ENCODE data around the gene TBC1D14. TPM values are rescaled to one million over a fixed set of nuclear protein-coding genes. Genes with fewer than 3 reads are reported as not detected.

Gene TBC1D14
- total RNA-seq, 2 donors from 2014 or later: 44.1 to 63.8 TPM

DNA sequence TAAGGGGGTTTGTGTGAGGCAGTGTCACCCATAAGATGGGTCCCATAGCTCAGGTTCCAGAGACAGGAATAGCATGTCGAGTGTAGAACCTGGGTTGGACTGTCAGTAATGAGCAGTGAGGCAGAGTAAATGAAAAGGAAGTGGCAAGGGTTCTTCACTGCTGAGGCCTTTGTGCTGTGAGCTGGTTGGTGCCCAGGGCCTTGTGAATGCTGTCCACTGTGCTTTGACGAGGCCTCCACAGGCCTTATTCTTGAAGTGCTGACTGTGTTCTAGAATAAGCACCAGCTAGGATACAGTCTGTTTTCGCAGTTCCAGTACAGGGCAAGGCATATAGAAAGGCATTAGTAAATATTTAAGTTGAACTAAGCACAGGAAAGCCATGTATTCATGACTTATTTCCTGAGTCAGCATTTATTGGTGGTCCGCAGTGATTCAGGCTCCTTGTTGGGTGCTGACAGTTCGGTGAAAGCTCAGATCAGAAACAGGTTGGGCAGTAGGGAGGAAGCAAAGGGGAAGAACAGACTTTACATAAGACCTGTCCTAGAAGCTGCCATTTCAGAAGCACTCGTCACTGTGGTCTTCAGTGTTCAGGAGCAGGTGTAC, 107.9 kb downstream of the TBC1D14 start:
- H3K27me3 Mint-ChIP-seq: no peaks in the 10 kb centered on the region

DNA sequence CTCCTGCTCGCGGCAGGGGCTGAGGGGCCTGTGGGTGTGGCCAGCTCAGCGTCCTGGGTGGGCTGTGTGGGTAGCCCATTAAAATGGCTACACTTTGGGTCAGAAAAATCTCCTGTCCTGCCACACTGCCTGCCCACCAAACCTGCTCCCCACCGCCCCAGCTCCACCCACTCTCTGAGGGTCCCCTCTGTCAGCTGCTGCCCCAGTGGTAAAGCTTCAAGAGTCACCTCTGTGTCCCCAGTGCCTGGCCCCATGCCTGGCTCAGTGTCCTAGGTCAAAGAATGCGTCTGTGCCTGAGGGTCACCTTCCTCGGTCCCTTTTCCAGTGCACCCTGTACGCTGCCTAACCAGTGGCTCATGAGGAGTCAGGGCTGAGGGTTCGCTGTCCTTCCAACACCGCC, 108.7 kb downstream of the TBC1D14 start:
- Mint-ChIP-seq H3K9me3 (no peaks in the 10 kb centered on the region), H3K27ac (no peak overlapping the region), H3K4me1 (no peaks in the 10 kb centered on the region), H3K4me3 (no peak overlapping the region), H3K27me3 (no peaks in the 10 kb centered on the region), H3K36me3 (ENCODE audit: low read depth) (peaks cover 83% of the 10 kb centered on the region)
- ATAC-seq (replicated peaks): no peak

More for the DNA sequence above, 107.9 kb downstream of the TBC1D14 start:
- H3K4me3 Mint-ChIP-seq: no peak overlapping the region
- H3K36me3 Mint-ChIP-seq (ENCODE audit: low read depth): peaks cover 86% of the 10 kb centered on the region
- no peaks in the 10 kb centered on the region for H3K4me1 Mint-ChIP-seq
- no peak overlapping the region for H3K27ac Mint-ChIP-seq
- ATAC-seq (replicated peaks): no peak
- no peaks in the 10 kb centered on the region for H3K9me3 Mint-ChIP-seq

DNA sequence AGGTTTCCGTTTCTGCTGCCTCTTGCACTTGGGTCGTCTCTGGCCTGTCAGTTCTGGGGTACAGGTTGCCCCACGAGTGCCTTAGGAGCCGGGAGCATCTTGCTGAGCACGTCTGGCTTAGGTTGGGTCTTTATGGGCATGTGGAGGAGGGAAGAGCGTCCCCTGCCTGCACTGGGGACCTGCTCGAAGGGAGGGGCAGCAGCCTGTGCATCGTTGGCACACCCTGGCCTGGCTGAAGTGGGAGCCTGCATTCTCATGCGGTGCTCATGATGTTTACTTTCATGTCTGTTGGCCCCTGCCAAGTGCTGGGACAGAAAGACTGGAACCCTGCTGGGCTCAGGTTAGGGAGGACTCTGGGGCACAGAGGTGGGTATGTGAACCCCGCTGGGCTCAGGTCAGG, 109.7 kb downstream of the TBC1D14 start:
- Mint-ChIP-seq H3K27ac (no peak overlapping the region), H3K4me1 (no peaks in the 10 kb centered on the region)
- ATAC-seq (replicated peaks): no peak

DNA sequence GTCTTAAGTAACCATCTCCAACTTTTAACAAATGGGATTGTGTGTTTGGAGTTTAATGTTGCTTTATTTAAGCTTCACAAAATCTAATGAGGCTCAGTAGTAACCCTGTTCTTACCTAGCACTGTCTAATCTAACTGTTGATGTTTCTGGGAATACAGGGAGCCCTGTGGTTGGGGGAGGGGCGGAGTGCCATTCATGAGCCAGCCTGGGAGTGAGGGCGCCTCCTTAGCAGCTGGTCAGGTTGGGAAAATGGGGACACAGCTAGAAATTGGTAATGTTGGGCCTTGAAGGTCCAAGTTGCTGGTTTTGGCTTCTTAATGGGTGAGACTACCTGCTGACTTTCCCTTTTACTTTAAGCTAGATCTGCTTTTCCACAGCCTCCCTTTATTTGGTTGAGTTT, 110.7 kb downstream of the TBC1D14 start:
- Mint-ChIP-seq H3K4me3 (no peak overlapping the region), H3K27me3 (no peaks in the 10 kb centered on the region), H3K4me1 (no peaks in the 10 kb centered on the region), H3K9me3 (no peaks in the 10 kb centered on the region), H3K36me3 (ENCODE audit: low read depth) (peaks cover 83% of the 10 kb centered on the region), H3K27ac (no peak overlapping the region)
- no peak for ATAC-seq (replicated peaks)

More for the DNA sequence above, 109.7 kb downstream of the TBC1D14 start:
- Mint-ChIP-seq H3K9me3 (no peaks in the 10 kb centered on the region), H3K27me3 (no peaks in the 10 kb centered on the region), H3K36me3 (ENCODE audit: low read depth) (peaks cover 83% of the 10 kb centered on the region), H3K4me3 (no peak overlapping the region)

DNA sequence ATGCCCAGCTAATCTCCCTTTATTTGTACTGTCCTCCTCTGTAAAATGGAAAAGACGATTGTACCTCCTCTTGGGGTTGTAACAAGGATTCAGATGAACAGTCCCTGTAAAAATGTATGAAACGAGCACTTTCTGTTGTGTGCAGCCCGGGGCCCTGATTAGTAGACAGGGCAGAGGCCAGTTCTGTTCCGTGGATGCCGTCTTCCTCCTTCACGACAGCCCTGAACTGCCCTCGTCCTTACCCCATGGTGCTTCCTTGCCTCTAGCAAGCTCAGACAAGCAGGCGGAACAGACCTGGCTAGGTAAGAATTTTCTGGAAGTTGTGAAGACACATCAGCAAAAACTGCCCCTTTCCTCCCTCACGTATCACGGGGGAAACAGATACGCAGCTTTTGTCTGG, 111.2 kb downstream of the TBC1D14 start:
- Mint-ChIP-seq H3K36me3 (ENCODE audit: low read depth) (peaks cover 83% of the 10 kb centered on the region), H3K27ac (no peak overlapping the region), H3K27me3 (no peaks in the 10 kb centered on the region), H3K4me3 (no peak overlapping the region), H3K9me3 (no peaks in the 10 kb centered on the region), H3K4me1 (no peaks in the 10 kb centered on the region)
- no peak for ATAC-seq (replicated peaks)

DNA sequence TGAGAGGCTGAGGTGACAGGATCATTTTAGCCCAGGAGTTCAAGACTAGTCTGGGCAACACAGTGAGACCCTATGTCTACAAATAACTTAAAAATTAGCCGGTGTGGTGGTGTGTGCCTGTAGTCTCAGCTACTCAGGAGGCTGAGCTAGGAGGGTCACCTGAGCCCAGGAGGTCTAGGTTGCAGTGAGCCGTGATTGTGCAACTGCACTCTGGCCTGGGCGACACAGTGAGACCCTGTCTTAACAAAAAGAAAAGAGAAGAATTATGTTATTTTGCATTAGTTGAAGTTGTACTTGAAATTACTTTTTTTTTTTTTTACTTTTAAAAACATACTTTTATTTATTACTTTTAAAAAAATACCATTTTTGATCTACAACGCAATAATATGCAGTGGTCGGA, 111.7 kb downstream of the TBC1D14 start:
- Mint-ChIP-seq H3K9me3 (no peaks in the 10 kb centered on the region), H3K4me3 (no peak overlapping the region), H3K36me3 (ENCODE audit: low read depth) (peaks cover 83% of the 10 kb centered on the region), H3K27me3 (no peaks in the 10 kb centered on the region), H3K27ac (no peak overlapping the region), H3K4me1 (no peaks in the 10 kb centered on the region)
- ATAC-seq (replicated peaks): no peak

DNA sequence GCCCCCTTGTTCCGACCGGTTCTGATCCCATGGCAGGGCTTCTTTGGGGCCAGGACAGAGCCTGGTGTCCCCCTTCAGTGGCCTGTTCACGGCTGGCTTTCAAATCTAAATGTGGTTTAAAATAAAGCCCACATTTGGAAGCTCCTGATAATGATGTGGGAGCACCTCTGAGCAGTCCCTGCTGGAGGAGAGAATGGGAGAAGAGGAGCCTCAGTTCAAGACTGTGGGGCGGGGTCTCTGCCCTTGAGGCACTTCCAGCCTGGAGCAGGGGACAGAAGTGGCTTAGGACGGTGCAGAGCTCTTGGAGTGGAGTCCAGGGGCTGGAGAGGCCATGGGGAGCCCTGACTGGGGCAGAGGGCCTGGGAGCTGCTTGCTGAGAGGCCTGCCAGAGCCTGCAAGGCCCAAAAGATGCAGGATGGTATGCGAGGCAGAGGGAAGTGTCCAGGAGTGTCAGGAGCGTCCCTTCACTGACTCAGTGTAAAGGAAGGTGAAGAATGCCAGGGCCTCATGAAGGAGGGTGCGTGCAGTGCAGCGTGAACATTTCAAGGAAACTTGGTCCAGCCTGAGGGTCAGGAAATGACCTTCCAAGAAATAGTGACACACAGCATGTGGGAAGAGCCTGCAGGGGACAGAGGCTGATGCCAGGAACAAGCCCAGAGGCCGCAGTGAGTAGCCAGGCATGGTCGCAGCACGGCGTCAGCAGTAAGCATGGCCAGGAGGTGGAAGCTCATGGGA, 112.5 kb downstream of the TBC1D14 start:
- Mint-ChIP-seq H3K36me3 (ENCODE audit: low read depth) (peaks cover 85% of the 10 kb centered on the region), H3K9me3 (no peaks in the 10 kb centered on the region), H3K4me3 (no peak overlapping the region), H3K27ac (no peak overlapping the region), H3K27me3 (no peaks in the 10 kb centered on the region), H3K4me1 (no peaks in the 10 kb centered on the region)
- ATAC-seq (replicated peaks): no peak

DNA sequence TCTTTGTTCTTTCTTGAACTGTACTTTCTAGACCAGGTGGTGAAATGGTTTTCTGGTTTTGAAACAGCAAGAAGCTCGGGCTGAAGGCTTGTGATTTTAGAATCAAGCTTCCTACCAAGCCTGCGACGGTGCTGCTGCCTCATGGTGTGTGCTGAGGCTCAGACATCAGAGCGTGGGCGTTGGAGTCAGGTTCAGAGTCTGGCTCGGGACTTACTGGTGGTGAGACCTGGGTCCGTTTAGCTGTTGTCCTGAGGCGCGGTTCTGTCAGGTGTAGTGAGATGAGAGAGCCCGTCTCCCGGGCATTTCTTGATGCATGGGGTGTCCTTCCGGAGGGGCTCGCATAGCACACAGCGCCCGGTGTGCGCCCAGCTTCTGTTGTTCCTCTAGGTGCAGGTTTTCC, 113.9 kb downstream of the TBC1D14 start:
- Mint-ChIP-seq H3K4me3 (no peak overlapping the region), H3K36me3 (ENCODE audit: low read depth) (peaks cover 89% of the 10 kb centered on the region), H3K4me1 (peaks cover 5% of the 10 kb centered on the region), H3K27me3 (no peaks in the 10 kb centered on the region), H3K9me3 (no peaks in the 10 kb centered on the region), H3K27ac (no peak overlapping the region)
- ATAC-seq (replicated peaks): no peak

DNA sequence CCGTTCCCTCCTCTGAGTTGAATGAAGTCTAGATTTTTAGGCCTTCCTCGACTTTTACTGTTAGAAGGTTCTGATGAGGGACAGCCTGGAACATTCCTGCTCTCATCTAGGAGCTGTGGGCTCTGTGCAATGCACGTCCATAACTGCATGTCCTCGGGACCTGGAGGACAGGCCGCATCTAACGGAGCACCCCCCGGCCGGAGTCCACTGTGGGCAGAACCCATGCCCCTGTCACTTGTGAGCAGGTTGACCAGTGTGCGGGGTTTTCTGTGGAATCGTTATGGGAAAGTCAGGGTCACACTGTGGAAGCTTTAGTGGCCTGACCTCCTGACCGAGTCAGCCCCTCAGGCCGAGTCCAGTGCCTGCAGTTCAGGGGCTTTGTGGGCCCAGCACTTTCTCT, 114.3 kb downstream of the TBC1D14 start:
- Mint-ChIP-seq H3K36me3 (ENCODE audit: low read depth) (peaks cover 89% of the 10 kb centered on the region), H3K27ac (no peak overlapping the region), H3K9me3 (no peaks in the 10 kb centered on the region), H3K4me3 (no peak overlapping the region), H3K27me3 (no peaks in the 10 kb centered on the region), H3K4me1 (peaks cover 5% of the 10 kb centered on the region)
- ATAC-seq (replicated peaks): no peak

DNA sequence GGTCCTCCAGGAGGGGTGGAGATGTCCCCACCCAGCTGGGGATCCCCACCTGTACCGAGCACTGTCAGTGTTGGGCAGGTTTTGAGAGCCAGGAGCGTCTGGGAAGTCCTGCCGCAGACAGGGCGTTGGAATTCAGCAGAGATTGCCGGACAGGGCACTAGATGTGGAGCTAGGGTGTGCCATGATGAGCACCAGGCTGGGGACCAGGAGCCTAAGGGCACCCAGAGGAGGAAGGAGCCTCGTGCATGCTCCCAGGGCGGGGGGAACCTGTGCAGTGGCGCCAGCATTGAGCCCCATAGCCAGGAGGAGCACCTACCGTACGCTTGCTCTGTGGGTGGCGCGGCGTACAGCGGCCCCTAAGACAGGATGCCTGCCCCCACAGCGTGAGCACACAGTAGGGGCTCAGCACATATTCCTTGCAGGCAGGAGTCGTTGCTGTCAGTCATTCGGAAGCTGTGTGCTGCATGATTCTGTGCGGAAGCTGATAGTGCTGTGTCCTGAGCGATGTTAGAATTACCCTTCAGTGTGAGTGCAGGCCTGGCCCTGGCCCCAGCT, 114.8 kb downstream of the TBC1D14 start:
- H3K4me3 Mint-ChIP-seq: no peak overlapping the region
- peaks cover 5% of the 10 kb centered on the region for H3K4me1 Mint-ChIP-seq
- H3K27me3 Mint-ChIP-seq: no peaks in the 10 kb centered on the region
- H3K27ac Mint-ChIP-seq: no peak overlapping the region
- ATAC-seq (replicated peaks): no peak
- H3K36me3 Mint-ChIP-seq (ENCODE audit: low read depth): peaks cover 90% of the 10 kb centered on the region
- no peaks in the 10 kb centered on the region for H3K9me3 Mint-ChIP-seq

DNA sequence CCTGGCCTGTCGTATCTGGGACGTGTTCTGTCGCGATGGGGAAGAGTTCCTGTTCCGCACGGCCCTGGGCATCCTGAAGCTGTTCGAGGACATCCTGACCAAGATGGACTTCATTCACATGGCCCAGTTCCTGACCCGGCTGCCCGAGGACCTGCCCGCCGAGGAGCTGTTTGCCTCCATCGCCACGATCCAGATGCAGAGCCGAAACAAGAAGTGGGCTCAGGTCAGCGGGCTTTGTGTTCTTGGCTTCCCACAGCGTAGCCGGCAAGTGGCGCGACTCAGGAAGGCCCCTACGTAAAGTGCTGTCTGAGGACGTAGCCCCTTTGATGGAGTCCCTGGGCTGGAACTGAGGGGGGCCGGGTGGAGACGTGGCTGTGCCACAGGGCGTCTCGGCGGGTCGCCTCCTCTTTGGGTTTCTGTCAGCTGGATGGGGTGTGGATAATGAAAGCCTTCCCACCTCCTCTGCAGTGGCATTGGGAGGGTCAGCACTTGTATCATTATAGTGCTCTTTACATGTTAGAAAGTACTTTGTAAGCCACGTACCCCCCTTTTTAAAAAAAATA, 115.5 kb downstream of the TBC1D14 start:
- Mint-ChIP-seq H3K36me3 (ENCODE audit: low read depth) (peaks cover 95% of the 10 kb centered on the region), H3K4me3 (no peak overlapping the region), H3K27ac (no peak overlapping the region), H3K9me3 (no peaks in the 10 kb centered on the region), H3K4me1 (peaks cover 5% of the 10 kb centered on the region), H3K27me3 (no peaks in the 10 kb centered on the region)
- ATAC-seq (replicated peaks): no peak

DNA sequence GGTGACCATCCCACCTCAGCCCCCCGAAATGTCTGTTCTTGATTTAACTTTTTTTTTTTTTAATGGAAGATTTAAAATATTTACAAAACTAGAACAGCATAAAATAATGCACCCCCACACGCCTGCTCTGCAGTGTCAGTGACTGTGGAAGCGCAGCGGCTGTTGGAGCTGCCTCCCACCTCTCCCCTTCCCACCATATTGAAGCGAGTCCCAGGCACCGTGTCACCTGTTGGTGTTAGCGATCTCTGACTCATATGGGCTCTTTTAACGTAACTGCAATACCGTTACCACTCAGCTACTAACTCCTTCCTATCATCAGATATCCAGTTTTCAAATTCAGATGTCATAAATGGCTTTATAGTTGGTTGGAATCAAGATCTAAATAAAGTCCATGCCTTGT, 116.5 kb downstream of the TBC1D14 start:
- Mint-ChIP-seq H3K4me1 (peaks cover 5% of the 10 kb centered on the region), H3K27ac (peak overlapping the region; percentile 59), H3K4me3 (no peak overlapping the region), H3K27me3 (no peaks in the 10 kb centered on the region), H3K36me3 (ENCODE audit: low read depth) (peaks cover 95% of the 10 kb centered on the region), H3K9me3 (no peaks in the 10 kb centered on the region)
- ATAC-seq (replicated peaks): no peak

DNA sequence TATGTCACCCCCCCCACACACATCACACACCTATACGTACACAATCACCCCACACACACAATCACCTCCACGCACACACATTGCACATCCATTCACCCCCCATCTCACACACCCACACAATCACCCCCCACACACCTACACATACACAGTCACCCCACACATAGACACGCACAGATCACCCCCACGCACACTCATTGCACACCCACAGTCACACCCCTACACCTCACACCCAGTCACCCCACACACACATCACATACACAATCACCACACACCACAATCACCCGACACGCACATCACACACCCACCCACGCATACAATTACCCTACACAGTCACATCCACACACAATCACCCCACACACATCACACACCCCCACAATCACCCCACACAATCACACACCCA, 117.7 kb downstream of the TBC1D14 start:
- no peak for ATAC-seq (replicated peaks)
- Mint-ChIP-seq H3K27ac (peak overlapping the region; percentile 59), H3K4me3 (no peak overlapping the region), H3K27me3 (no peaks in the 10 kb centered on the region), H3K9me3 (no peaks in the 10 kb centered on the region), H3K36me3 (ENCODE audit: low read depth) (peaks cover 97% of the 10 kb centered on the region), H3K4me1 (peaks cover 5% of the 10 kb centered on the region)

DNA sequence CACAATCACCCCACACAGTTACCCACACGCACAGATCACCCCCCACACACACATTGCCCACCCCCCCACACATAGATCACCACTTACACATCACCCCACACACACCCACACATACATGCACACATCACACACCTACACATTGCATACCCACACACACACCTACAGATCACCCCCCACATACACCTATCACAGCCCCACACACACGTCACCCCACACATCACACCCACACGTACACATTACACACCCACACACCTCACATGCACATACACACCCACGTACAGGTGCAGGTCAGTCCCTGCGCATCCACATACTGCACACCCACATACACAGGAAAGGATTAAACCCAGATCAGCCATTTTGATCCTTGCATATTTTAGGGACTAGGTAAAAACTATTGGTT, 118.3 kb downstream of the TBC1D14 start:
- no peaks in the 10 kb centered on the region for H3K27me3 Mint-ChIP-seq
- no peak overlapping the region for H3K4me3 Mint-ChIP-seq
- H3K36me3 Mint-ChIP-seq (ENCODE audit: low read depth): peaks cover 98% of the 10 kb centered on the region
- ATAC-seq (replicated peaks): no peak
- H3K27ac Mint-ChIP-seq: peak overlapping the region; percentile 4
- H3K4me1 Mint-ChIP-seq: peaks cover 5% of the 10 kb centered on the region
- H3K9me3 Mint-ChIP-seq: no peaks in the 10 kb centered on the region

DNA sequence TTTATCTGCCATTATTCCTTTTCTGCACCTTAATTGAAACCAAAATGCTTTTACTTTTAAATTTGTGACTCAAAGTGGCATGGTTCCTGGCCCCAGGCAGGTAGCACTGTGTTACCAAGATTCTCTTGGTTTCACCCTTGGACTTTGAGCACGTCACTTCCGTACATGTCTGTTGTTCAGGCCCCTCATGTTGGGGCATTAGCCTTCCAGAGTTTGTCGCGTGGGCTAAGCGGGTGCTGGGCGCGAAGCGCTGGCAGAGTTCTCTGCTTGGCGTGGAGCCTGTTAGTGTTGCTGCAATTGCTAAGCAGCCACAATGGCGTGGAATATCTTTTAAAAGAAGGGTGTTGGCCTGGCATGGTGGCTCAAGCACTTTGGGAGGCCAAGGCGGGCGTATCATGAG, 119.6 kb downstream of the TBC1D14 start:
- Mint-ChIP-seq H3K4me3 (no peak overlapping the region), H3K27me3 (no peaks in the 10 kb centered on the region), H3K27ac (peak overlapping the region; percentile 70), H3K9me3 (no peaks in the 10 kb centered on the region), H3K4me1 (peaks cover 5% of the 10 kb centered on the region), H3K36me3 (ENCODE audit: low read depth) (peaks cover 85% of the 10 kb centered on the region)
- no peak for ATAC-seq (replicated peaks)

Measured in activated T-helper 17 cell treated with anti-CD3 and anti-CD28 coated beads, Interleukin-2, amount 50 U/mL, for 72 hours (primary cell).